ENCODE measurements around the gene MKNK1.
A peak's percentile ranks its signal among the peaks of the same experiment; 100 is the strongest.

Gene MKNK1

GRCh38 chr1:46601257-46602007 is 2.6 kb downstream of the MKNK1 start:
- H3K36me3 ChIP-seq (ENCODE audit: control insufficient read depth, insufficient read depth, low read length) = no peaks in the 10 kb centered on the region
- no peaks in the 10 kb centered on the region for H3K27me3 ChIP-seq (ENCODE audit: control insufficient read depth, insufficient read depth, low read length)
- H3K9ac ChIP-seq (ENCODE audit: low read length) = no peak overlapping the region
- no peak overlapping the region for H3K27ac ChIP-seq (ENCODE audit: low read depth, low read length)
- peaks cover 31% of the 10 kb centered on the region for H3K4me1 ChIP-seq (ENCODE audit: control insufficient read depth, insufficient read depth, low read length)
- no peak overlapping the region for H3K4me3 ChIP-seq (ENCODE audit: low read length)

- no peaks in the 10 kb centered on the region for H3K27me3 ChIP-seq (ENCODE audit: control insufficient read depth, insufficient read depth, low read length)
- peak overlapping the region; percentile 72 for H3K27ac ChIP-seq (ENCODE audit: low read depth, low read length)
- no peak overlapping the region for H3K9ac ChIP-seq (ENCODE audit: low read length)
- H3K36me3 ChIP-seq (ENCODE audit: control insufficient read depth, insufficient read depth, low read length) = no peaks in the 10 kb centered on the region
- H3K4me3 ChIP-seq (ENCODE audit: low read length) = peak overlapping the region; percentile 12
- peaks cover 26% of the 10 kb centered on the region for H3K4me1 ChIP-seq (ENCODE audit: control insufficient read depth, insufficient read depth, low read length)
These were observed 4.8 kb downstream of the MKNK1 start for GRCh38 chr1:46599059-46599970.

GRCh38 chr1:46596846-46597245 is 7.2 kb downstream of the MKNK1 start:
- Histone ChIP-seq H3K4me3 (ENCODE audit: low read length) (no peak overlapping the region), H3K9ac (ENCODE audit: low read length) (no peak overlapping the region), H3K36me3 (ENCODE audit: control insufficient read depth, insufficient read depth, low read length) (peaks cover 14% of the 10 kb centered on the region), H3K27ac (ENCODE audit: low read depth, low read length) (peak overlapping the region; percentile 37), H3K4me1 (ENCODE audit: control insufficient read depth, insufficient read depth, low read length) (peaks cover 23% of the 10 kb centered on the region), H3K27me3 (ENCODE audit: control insufficient read depth, insufficient read depth, low read length) (no peaks in the 10 kb centered on the region)

- H3K4me1 ChIP-seq (ENCODE audit: control insufficient read depth, insufficient read depth, low read length) = peaks cover 23% of the 10 kb centered on the region
- H3K36me3 ChIP-seq (ENCODE audit: control insufficient read depth, insufficient read depth, low read length) = peaks cover 18% of the 10 kb centered on the region
- no peak overlapping the region for H3K27ac ChIP-seq (ENCODE audit: low read depth, low read length)
These were observed 8.0 kb downstream of the MKNK1 start for GRCh38 chr1:46596036-46596435.

GRCh38 chr1:46595127-46595526 is 8.9 kb downstream of the MKNK1 start:
- Histone ChIP-seq H3K27ac (ENCODE audit: low read depth, low read length) (peak overlapping the region; percentile 37), H3K4me3 (ENCODE audit: low read length) (no peak overlapping the region), H3K36me3 (ENCODE audit: control insufficient read depth, insufficient read depth, low read length) (peaks cover 21% of the 10 kb centered on the region), H3K9ac (ENCODE audit: low read length) (no peak overlapping the region), H3K27me3 (ENCODE audit: control insufficient read depth, insufficient read depth, low read length) (no peaks in the 10 kb centered on the region), H3K4me1 (ENCODE audit: control insufficient read depth, insufficient read depth, low read length) (peaks cover 23% of the 10 kb centered on the region)

More at GRCh38 chr1:46596036-46596435, 8.0 kb downstream of the MKNK1 start:
- Histone ChIP-seq H3K27me3 (ENCODE audit: control insufficient read depth, insufficient read depth, low read length) (no peaks in the 10 kb centered on the region), H3K4me3 (ENCODE audit: low read length) (no peak overlapping the region), H3K9ac (ENCODE audit: low read length) (no peak overlapping the region)

GRCh38 chr1:46594063-46594462 is 10.0 kb downstream of the MKNK1 start:
- Histone ChIP-seq H3K27me3 (ENCODE audit: control insufficient read depth, insufficient read depth, low read length) (no peaks in the 10 kb centered on the region), H3K27ac (ENCODE audit: low read depth, low read length) (no peak overlapping the region), H3K4me1 (ENCODE audit: control insufficient read depth, insufficient read depth, low read length) (peaks cover 14% of the 10 kb centered on the region), H3K4me3 (ENCODE audit: low read length) (no peak overlapping the region), H3K9ac (ENCODE audit: low read length) (no peak overlapping the region), H3K36me3 (ENCODE audit: control insufficient read depth, insufficient read depth, low read length) (peaks cover 28% of the 10 kb centered on the region)

- Histone ChIP-seq H3K27ac (ENCODE audit: low read depth, low read length) (no peak overlapping the region), H3K27me3 (ENCODE audit: control insufficient read depth, insufficient read depth, low read length) (no peaks in the 10 kb centered on the region), H3K9ac (ENCODE audit: low read length) (no peak overlapping the region), H3K4me1 (ENCODE audit: control insufficient read depth, insufficient read depth, low read length) (peaks cover 3% of the 10 kb centered on the region), H3K36me3 (ENCODE audit: control insufficient read depth, insufficient read depth, low read length) (peaks cover 31% of the 10 kb centered on the region), H3K4me3 (ENCODE audit: low read length) (no peak overlapping the region)
These were observed 11.2 kb downstream of the MKNK1 start for GRCh38 chr1:46592823-46593222.

GRCh38 chr1:46589529-46589928 is 14.5 kb downstream of the MKNK1 start:
- peaks cover 35% of the 10 kb centered on the region for H3K36me3 ChIP-seq (ENCODE audit: control insufficient read depth, insufficient read depth, low read length)
- no peaks in the 10 kb centered on the region for H3K4me1 ChIP-seq (ENCODE audit: control insufficient read depth, insufficient read depth, low read length)
- no peak overlapping the region for H3K9ac ChIP-seq (ENCODE audit: low read length)
- no peaks in the 10 kb centered on the region for H3K27me3 ChIP-seq (ENCODE audit: control insufficient read depth, insufficient read depth, low read length)
- H3K4me3 ChIP-seq (ENCODE audit: low read length) = no peak overlapping the region
- H3K27ac ChIP-seq (ENCODE audit: low read depth, low read length) = no peak overlapping the region

GRCh38 chr1:46587069-46587468 is 17.0 kb downstream of the MKNK1 start:
- no peaks in the 10 kb centered on the region for H3K27me3 ChIP-seq (ENCODE audit: control insufficient read depth, insufficient read depth, low read length)
- H3K4me3 ChIP-seq (ENCODE audit: low read length) = no peak overlapping the region
- H3K4me1 ChIP-seq (ENCODE audit: control insufficient read depth, insufficient read depth, low read length) = no peaks in the 10 kb centered on the region
- peaks cover 31% of the 10 kb centered on the region for H3K36me3 ChIP-seq (ENCODE audit: control insufficient read depth, insufficient read depth, low read length)
- no peak overlapping the region for H3K9ac ChIP-seq (ENCODE audit: low read length)
- no peak overlapping the region for H3K27ac ChIP-seq (ENCODE audit: low read depth, low read length)

GRCh38 chr1:46585312-46585938 is 18.6 kb downstream of the MKNK1 start:
- Histone ChIP-seq H3K36me3 (ENCODE audit: control insufficient read depth, insufficient read depth, low read length) (peaks cover 28% of the 10 kb centered on the region), H3K27ac (ENCODE audit: low read depth, low read length) (no peak overlapping the region), H3K4me3 (ENCODE audit: low read length) (no peak overlapping the region), H3K9ac (ENCODE audit: low read length) (no peak overlapping the region), H3K4me1 (ENCODE audit: control insufficient read depth, insufficient read depth, low read length) (no peaks in the 10 kb centered on the region), H3K27me3 (ENCODE audit: control insufficient read depth, insufficient read depth, low read length) (no peaks in the 10 kb centered on the region)

GRCh38 chr1:46583494-46583893 is 20.6 kb downstream of the MKNK1 start:
- Histone ChIP-seq H3K27me3 (ENCODE audit: control insufficient read depth, insufficient read depth, low read length) (no peaks in the 10 kb centered on the region), H3K4me1 (ENCODE audit: control insufficient read depth, insufficient read depth, low read length) (no peaks in the 10 kb centered on the region), H3K4me3 (ENCODE audit: low read length) (no peak overlapping the region), H3K9ac (ENCODE audit: low read length) (no peak overlapping the region), H3K36me3 (ENCODE audit: control insufficient read depth, insufficient read depth, low read length) (peaks cover 30% of the 10 kb centered on the region), H3K27ac (ENCODE audit: low read depth, low read length) (no peak overlapping the region)

GRCh38 chr1:46582972-46583371 is 21.1 kb downstream of the MKNK1 start:
- Histone ChIP-seq H3K36me3 (ENCODE audit: control insufficient read depth, insufficient read depth, low read length) (peaks cover 30% of the 10 kb centered on the region), H3K27me3 (ENCODE audit: control insufficient read depth, insufficient read depth, low read length) (no peaks in the 10 kb centered on the region), H3K4me3 (ENCODE audit: low read length) (no peak overlapping the region), H3K27ac (ENCODE audit: low read depth, low read length) (no peak overlapping the region), H3K9ac (ENCODE audit: low read length) (no peak overlapping the region), H3K4me1 (ENCODE audit: control insufficient read depth, insufficient read depth, low read length) (no peaks in the 10 kb centered on the region)
